Tibial nerve (tissue), 3 donors: ENCODE data around the gene JPH4.
"Not testable (repeated sequence)": the region's sequence is repeated elsewhere in the genome, so short reads cannot be mapped to it uniquely, and the experiment has no call there.

Experiments
- POLR2A ChIP-seq, 2 donors: fragments of 450-650 bp; IDR thresholded peaks; one replicate each; pipeline ENCODE4 v1.6.1; 2017; ENCODE audit warnings: antibody characterized with exemption in 2 of 2, mild to moderate bottlenecking in 2 of 2, moderate library complexity in 2 of 2
- TF ChIP-seq, protein P1 (sequence below), 5 experiments: fragments of 200-600 bp in 3 of 5; fragments of 450-650 bp in 2 of 5; sonication (generic) in 3 of 5; IDR thresholded peaks; one replicate each; pipeline ENCODE4 v1.5.1; 2016 to 2019; ENCODE audit warnings: antibody characterized with exemption in 5 of 5, mild to moderate bottlenecking in 3 of 5, moderate library complexity in 2 of 5

- TF ChIP-seq, protein P1, sequence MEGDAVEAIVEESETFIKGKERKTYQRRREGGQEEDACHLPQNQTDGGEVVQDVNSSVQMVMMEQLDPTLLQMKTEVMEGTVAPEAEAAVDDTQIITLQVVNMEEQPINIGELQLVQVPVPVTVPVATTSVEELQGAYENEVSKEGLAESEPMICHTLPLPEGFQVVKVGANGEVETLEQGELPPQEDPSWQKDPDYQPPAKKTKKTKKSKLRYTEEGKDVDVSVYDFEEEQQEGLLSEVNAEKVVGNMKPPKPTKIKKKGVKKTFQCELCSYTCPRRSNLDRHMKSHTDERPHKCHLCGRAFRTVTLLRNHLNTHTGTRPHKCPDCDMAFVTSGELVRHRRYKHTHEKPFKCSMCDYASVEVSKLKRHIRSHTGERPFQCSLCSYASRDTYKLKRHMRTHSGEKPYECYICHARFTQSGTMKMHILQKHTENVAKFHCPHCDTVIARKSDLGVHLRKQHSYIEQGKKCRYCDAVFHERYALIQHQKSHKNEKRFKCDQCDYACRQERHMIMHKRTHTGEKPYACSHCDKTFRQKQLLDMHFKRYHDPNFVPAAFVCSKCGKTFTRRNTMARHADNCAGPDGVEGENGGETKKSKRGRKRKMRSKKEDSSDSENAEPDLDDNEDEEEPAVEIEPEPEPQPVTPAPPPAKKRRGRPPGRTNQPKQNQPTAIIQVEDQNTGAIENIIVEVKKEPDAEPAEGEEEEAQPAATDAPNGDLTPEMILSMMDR (IDR thresholded peaks at IDR 0.05): not testable (repeated sequence)
- TF ChIP-seq POLR2A (IDR thresholded peaks at IDR 0.05): not testable (repeated sequence)
These were observed 41.7 kb downstream of the JPH4 start for GRCh38 chr14:23536906-23537305.
